K562 (cell line): Measurements from ENCODE around the gene HELT. TPM values are rescaled to one million over a fixed set of nuclear protein-coding genes. Genes with fewer than 3 reads are reported as not detected.
A peak's percentile ranks its signal among the peaks of the same experiment; 100 is the strongest.
"Not testable (repeated sequence)": the region's sequence is repeated elsewhere in the genome, so short reads cannot be mapped to it uniquely, and the experiment has no call there.

Experiments
- ATAC-seq: fragments of 200-7000 bp; cut with Tn5 transposase; 3 replicates; pipeline ENCODE4 v1.9.1; 2020; ENCODE audit warnings: moderate library complexity
- BruUV-seq: library from RNA; stranded (reverse); fragments of 400-500 nt; replicated peaks from 2 replicates; lab custom pipeline; 2021; lab: Mats Ljungman, UMichigan
- CTCF ChIA-PET: fragments of 300-600 bp; formaldehyde crosslinking; extraction: SDS; loops from one replicate; lab custom pipeline; 2021; ENCODE audit warnings: low intra/inter-chr PET ratio; lab: Yijun Ruan, JAX
- POLR2A ChIA-PET: fragments of 300-600, 350-650 bp; sonication (Branson Sonifier 250); formaldehyde crosslinking; extraction: SDS; loops from one replicate; lab custom pipeline; 2021; ENCODE audit warnings: antibody characterized with exemption, inconsistent platforms; lab: Yijun Ruan, JAX
- DNase-seq, 4 experiments: peaks; one replicate each; pipeline versions ENCODE4 v3.0.0 to v3.0.0-alpha.2; 2011 to 2018; ENCODE audit warnings: low spot score in 3 of 4, mixed read lengths in 3 of 4; ENCODE audit errors: extremely low read depth in 1 of 4
- FAIRE-seq: peaks from 2 replicates; lab custom pipeline; 2011; peaks lifted over from hg19 to GRCh38; lab: Jason Lieb, UNC
- H2AFZ ChIP-seq: 2 replicates; pipeline ENCODE4 v1.6.0; 2011; ENCODE audit warnings: low read depth, low read length, control low read depth, inconsistent platforms
- H3K27ac ChIP-seq: fragments of 200-600 bp; 3 replicates; pipeline ENCODE4 v1.8.0; 2011; ENCODE audit warnings: low read depth, mild to moderate bottlenecking, control low read depth, inconsistent platforms, low read length, moderate library complexity, mixed read lengths; ENCODE audit errors: extremely low read depth
- H3K27me3 ChIP-seq, 2 experiments: fragments of 300-600 bp in 1 of 2; 2 replicates in 1 of 2; 3 replicates in 1 of 2; pipeline versions ENCODE4 v1.6.0 to v1.8.0; 2011; ENCODE audit warnings: inconsistent platforms in 2 of 2, low read length in 2 of 2, mild to moderate bottlenecking in 1 of 2, mixed read lengths in 1 of 2, moderate library complexity in 1 of 2; ENCODE audit not compliant: control insufficient read depth in 2 of 2, insufficient read depth in 2 of 2
- H3K36me3 ChIP-seq: fragments of 300-600 bp; 3 replicates; pipeline ENCODE4 v1.8.0; 2011; ENCODE audit warnings: mild to moderate bottlenecking, low read length, inconsistent platforms; ENCODE audit not compliant: control insufficient read depth, insufficient read depth
- H3K4me1 ChIP-seq, 2 experiments: fragments of 200-600 bp in 1 of 2; replicated peaks in 1 of 2; 2 replicates in 1 of 2; 3 replicates in 1 of 2; pipeline versions ENCODE4 v1.5.1 to v1.8.0; 2011; ENCODE audit warnings: inconsistent platforms in 2 of 2, low read length in 2 of 2, mild to moderate bottlenecking in 1 of 2, mixed read lengths in 1 of 2, moderate library complexity in 1 of 2; ENCODE audit not compliant: control insufficient read depth in 2 of 2, insufficient read depth in 2 of 2
- H3K4me2 ChIP-seq: 2 replicates; pipeline ENCODE4 v1.6.1; 2011; ENCODE audit warnings: low read length, control low read depth, inconsistent platforms, mixed read lengths; ENCODE audit not compliant: insufficient read depth
- H3K4me3 ChIP-seq: fragments of 200-600 bp; sonication (generic), shearing (Covaris generic); 2 replicates; pipeline ENCODE4 v1.5.1; 2016; ENCODE audit warnings: control low read depth, inconsistent platforms
- H3K79me2 ChIP-seq: fragments of 200-600 bp; 3 replicates; pipeline ENCODE4 v1.8.0; 2011; ENCODE audit warnings: low read length, inconsistent platforms; ENCODE audit not compliant: control insufficient read depth, insufficient read depth
- H3K9ac ChIP-seq, 2 experiments: 2 replicates each; pipeline versions ENCODE4 v1.6.0 to v1.6.1; 2011; ENCODE audit warnings: low read depth in 2 of 2, low read length in 2 of 2, control low read depth in 1 of 2, inconsistent platforms in 1 of 2, mild to moderate bottlenecking in 1 of 2, mixed read lengths in 1 of 2; ENCODE audit not compliant: insufficient read depth in 1 of 2
- H3K9me1 ChIP-seq: one replicate; pipeline ENCODE4 v1.6.0; 2011; ENCODE audit warnings: inconsistent platforms, mild to moderate bottlenecking, low read length, moderate library complexity; ENCODE audit not compliant: control insufficient read depth, insufficient read depth
- H3K9me3 ChIP-seq: replicated peaks from 2 replicates; pipeline ENCODE4 v1.5.1; 2011; ENCODE audit warnings: low read depth, low read length, inconsistent platforms; ENCODE audit not compliant: control insufficient read depth, insufficient read depth
- H4K20me1 ChIP-seq: replicated peaks from 2 replicates; pipeline ENCODE4 v1.6.1; 2011; ENCODE audit warnings: low read length, inconsistent platforms, mixed read lengths; ENCODE audit not compliant: control insufficient read depth, insufficient read depth
- CBX5 ChIP-seq: IDR thresholded peaks from 2 replicates; pipeline ENCODE4 v1.6.1; 2014; ENCODE audit warnings: low read depth, borderline replicate concordance
- CTBP1 ChIP-seq: fragments of 450-650 bp; IDR thresholded peaks from 2 replicates; pipeline ENCODE4 v1.6.1; 2016; ENCODE audit warnings: borderline replicate concordance
- ESRRB ChIP-seq: fragments of 250-450 bp; sonication (Bioruptor Pico); IDR thresholded peaks from 2 replicates; pipeline ENCODE4 v1.5.0; 2020; ENCODE audit warnings: mild to moderate bottlenecking, moderate library complexity, borderline replicate concordance
- HDAC2 ChIP-seq: fragments of 450-650 bp; IDR thresholded peaks from 2 replicates; pipeline ENCODE4 v1.6.1; 2016; ENCODE audit warnings: mild to moderate bottlenecking
- HNRNPK ChIP-seq: fragments of 200-400 bp; formaldehyde crosslinking; IDR thresholded peaks from one replicate; pipeline ENCODE4 v1.6.1; 2018; ENCODE audit warnings: mild to moderate bottlenecking, low read depth, low read length; ENCODE audit not compliant: poor library complexity, severe bottlenecking
- KDM5B ChIP-seq: fragments of 200-600 bp; sonication (generic); IDR thresholded peaks from 2 replicates; pipeline ENCODE4 v1.6.1; 2012; ENCODE audit warnings: low read depth, mild to moderate bottlenecking, moderate library complexity, low read length, control low read depth, inconsistent platforms; ENCODE audit not compliant: insufficient replicate concordance
- MCM5 ChIP-seq: fragments of 450-650 bp; IDR thresholded peaks from 2 replicates; pipeline ENCODE4 v1.6.1; 2016; ENCODE audit warnings: low read depth
- MITF ChIP-seq: IDR thresholded peaks from 2 replicates; pipeline ENCODE4 v1.6.1; 2014; ENCODE audit warnings: antibody characterized with exemption
- NONO ChIP-seq, 2 experiments: fragments of 200-400 bp in 1 of 2; fragments of 450-650 bp in 1 of 2; formaldehyde crosslinking in 1 of 2; IDR thresholded peaks; 2 replicates each; pipeline ENCODE4 v1.6.1; 2017; ENCODE audit warnings: low read depth in 2 of 2, mild to moderate bottlenecking in 2 of 2, moderate library complexity in 2 of 2, low read length in 1 of 2
- PATZ1 ChIP-seq: fragments of 250-450 bp; sonication (Bioruptor Pico); IDR thresholded peaks from 2 replicates; pipeline ENCODE4 v1.5.0; 2020; ENCODE audit warnings: mild to moderate bottlenecking, borderline replicate concordance
- ZFX ChIP-seq: sonication (generic); formaldehyde crosslinking; IDR thresholded peaks from 2 replicates; pipeline ENCODE4 v1.8.0; 2022; ENCODE audit warnings: mild to moderate bottlenecking, missing genetic modification reagents, moderate library complexity
- ZNF197 ChIP-seq: fragments of 200-800 bp; sonication (Bioruptor generic); IDR thresholded peaks from 2 replicates; pipeline ENCODE4 v1.6.1; 2016; ENCODE audit warnings: low read depth, missing genetic modification characterization, missing compliant biosample characterization
- ZNF445 ChIP-seq: fragments of 250-450 bp; sonication (Bioruptor Pico); IDR thresholded peaks from 2 replicates; pipeline ENCODE4 v1.4.0; 2020; ENCODE audit warnings: low read depth, mild to moderate bottlenecking, moderate library complexity
- WGBS: fragments of 100-300 bp; shearing (Covaris generic); methylation state at CpG from one replicate; pipeline ENCODE4 v1.1.6; 2016; ENCODE audit warnings: low coverage, mixed read lengths; ENCODE audit not compliant: insufficient coverage; ENCODE audit errors: missing lambda C conversion rate; 5-methylcytosine and 5-hydroxymethylcytosine counted together
- in situ Hi-C: fragments of 300-500 bp; cut with MboI; formaldehyde crosslinking; loops from 4 replicates; pipeline ENCODE4 v1.15.0; 2018; ENCODE audit warnings: inconsistent platforms, mixed read lengths
- intact Hi-C: fragments of 100-400 bp; cut with micrococcal nuclease; formaldehyde crosslinking; loops from 2 replicates; pipeline ENCODE4 v1.14.2; 2022
- polyA plus RNA-seq, 8 experiments: library from polyadenylated mRNA; depleted of rRNA in 4 of 8; stranded (reverse) in 5 of 8; unstranded in 3 of 8; fragments of >200 nt; fragmentation: Nextera tagmentation in 2 of 8; fragmentation: Illumina TruSeq in 1 of 8; extraction: Ambion mirVana in 2 of 8; extraction: Trizol in 1 of 8; gene quantifications; 2 replicates each; pipeline versions ENCODE4 v1.2.1 to v1.2.3, GENCODE V29; 2011 to 2014; ENCODE audit warnings: inconsistent platforms in 1 of 8, missing spikeins in 1 of 8
- total RNA-seq, 7 experiments: library from RNA; depleted of rRNA in 6 of 7; stranded (reverse); fragments of >200 nt in 6 of 7; fragmentation: Illumina TruSeq in 2 of 7; extraction: Trizol in 2 of 7; gene quantifications; 2 replicates each; pipeline versions ENCODE4 v1.2.1 to v1.2.3, GENCODE V29; 2011 to 2021; ENCODE audit warnings: low replicate concordance in 1 of 7

The HELT gene
- total and polyA plus RNA-seq, 9 of the 15 experiments (the other 6 are each of a cell fraction or from before 2014, with no cell fraction given) = not detected

- H3K4me1 ChIP-seq, DNase-seq, H3K9me1 ChIP-seq, H3K9ac ChIP-seq, H4K20me1 ChIP-seq, BruUV-seq, H3K4me3 ChIP-seq, FAIRE-seq, H3K27ac ChIP-seq, POLR2A ChIA-PET, H3K9me3 ChIP-seq, H3K4me2 ChIP-seq, H3K79me2 ChIP-seq, ATAC-seq, CTCF ChIA-PET, H3K36me3 ChIP-seq, intact Hi-C loops, H2AFZ ChIP-seq, in situ Hi-C loops: not testable (repeated sequence)
- 0 out of 2 replicates have a peak, but pooled peaks have one; percentile 42 for TF ChIP-seq CBX5
- peaks cover 24 to 34% of the 10 kb centered on the region in 2 experiments for H3K27me3 ChIP-seq
- 7% methylated on average over 5 of the region's 5 CpGs for WGBS
Observed at GRCh38 chr4:185051283-185051682, 33.0 kb downstream of the HELT start.

- Histone ChIP-seq H3K4me3 (no peak overlapping the region), H3K27me3 (peaks cover 28 to 52% of the 10 kb centered on the region in 2 experiments), H3K9me3 (0 out of 2 replicates have a peak, but pooled peaks cover 2% of the 10 kb centered on the region), H2AFZ (no peak overlapping the region), H3K9ac (no peak overlapping the region), H3K9me1 (no peaks in the 10 kb centered on the region), H3K4me2 (no peak overlapping the region), H3K79me2 (no peaks in the 10 kb centered on the region), H3K27ac (no peak overlapping the region), H3K4me1 (no peaks in the 10 kb centered on the region; a peak in 1 of 5 replicates), H3K36me3 (no peaks in the 10 kb centered on the region), H4K20me1 (no peaks in the 10 kb centered on the region)
- ATAC-seq = no peak
- intact Hi-C loops (no loop called here), in situ Hi-C loops (no loop called here)
- DNase-seq = no peak
- POLR2A ChIA-PET = interaction anchor here (0.5 kb wide), 1 partner anchor 445 kb away, joined by 3 read pairs; no protein-coding TSS in a partner anchor
- no TSS peak for BruUV-seq
- CTCF ChIA-PET = no interaction called here
- 11% methylated on average over 14 of the region's 14 CpGs for WGBS
- TF ChIP-seq MCM5 = no peak
- no peak for TF ChIP-seq ESRRB (CRISPR knock-in tag)
- no peak for TF ChIP-seq ZNF197 (CRISPR knock-in tag)
- TF ChIP-seq ZFX (CRISPR knock-in tag) = no peak
- no peak for TF ChIP-seq HDAC2
- no peak for TF ChIP-seq MITF
- no peak for TF ChIP-seq PATZ1 (CRISPR knock-in tag)
- TF ChIP-seq ZNF445 = no peak
- TF ChIP-seq HNRNPK = no peak
- no peak for TF ChIP-seq KDM5B
- no peak for TF ChIP-seq NONO (IDR thresholded peaks at IDR 0.05; ENCODE audit: low read depth in 2 of 2, low read length in 1 of 2)
- TF ChIP-seq CTBP1 = no peak
- FAIRE-seq = no peak
Observed at GRCh38 chr4:185053746-185054145, 35.5 kb downstream of the HELT start.
